Spleen (tissue), 7 donors: ENCODE data around the gene HOXB7.

Experiments
- POLR2A ChIP-seq, 3 donors: fragments of 450-650 bp; IDR thresholded peaks; one replicate each; pipeline ENCODE4 v1.5.1; 2017; ENCODE audit warnings: antibody characterized with exemption in 3 of 3, mild to moderate bottlenecking in 1 of 3
- TF ChIP-seq, protein P1 (sequence below), 11 experiments: fragments of 200-600 bp in 7 of 11; fragments of 450-650 bp in 4 of 11; sonication (generic) in 4 of 11; IDR thresholded peaks in 8 of 11; conservative IDR thresholded peaks in 3 of 11; 1 replicate in 7 of 11; 2 replicates in 4 of 11; pipeline versions ENCODE4 v1.4.0 to v1.8.0; 2016 to 2021; ENCODE audit warnings: antibody characterized with exemption in 11 of 11, inconsistent platforms in 4 of 11, mild to moderate bottlenecking in 1 of 11
- donor health status: DM: no; HTN: no; CAD: no; lungs with moderate emphysema.
- donor health status: DM: no; HTN: no; CAD: no.
- donor health status: DM: no; HTN: no; CAD: no.

GRCh38 chr17:48593126-48593829 is 17.5 kb downstream of the HOXB7 start, which contains the start of gene HOXB5:
- TF ChIP-seq, protein P1, sequence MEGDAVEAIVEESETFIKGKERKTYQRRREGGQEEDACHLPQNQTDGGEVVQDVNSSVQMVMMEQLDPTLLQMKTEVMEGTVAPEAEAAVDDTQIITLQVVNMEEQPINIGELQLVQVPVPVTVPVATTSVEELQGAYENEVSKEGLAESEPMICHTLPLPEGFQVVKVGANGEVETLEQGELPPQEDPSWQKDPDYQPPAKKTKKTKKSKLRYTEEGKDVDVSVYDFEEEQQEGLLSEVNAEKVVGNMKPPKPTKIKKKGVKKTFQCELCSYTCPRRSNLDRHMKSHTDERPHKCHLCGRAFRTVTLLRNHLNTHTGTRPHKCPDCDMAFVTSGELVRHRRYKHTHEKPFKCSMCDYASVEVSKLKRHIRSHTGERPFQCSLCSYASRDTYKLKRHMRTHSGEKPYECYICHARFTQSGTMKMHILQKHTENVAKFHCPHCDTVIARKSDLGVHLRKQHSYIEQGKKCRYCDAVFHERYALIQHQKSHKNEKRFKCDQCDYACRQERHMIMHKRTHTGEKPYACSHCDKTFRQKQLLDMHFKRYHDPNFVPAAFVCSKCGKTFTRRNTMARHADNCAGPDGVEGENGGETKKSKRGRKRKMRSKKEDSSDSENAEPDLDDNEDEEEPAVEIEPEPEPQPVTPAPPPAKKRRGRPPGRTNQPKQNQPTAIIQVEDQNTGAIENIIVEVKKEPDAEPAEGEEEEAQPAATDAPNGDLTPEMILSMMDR (IDR thresholded peaks at IDR 0.05 in 8 of 11, conservative IDR thresholded peaks at IDR 0.05 in 3 of 11) = no peak
- TF ChIP-seq POLR2A (IDR thresholded peaks at IDR 0.05) = no peak
